GM23338 (cell line): Measurements from ENCODE around the gene PPP1R7. TPM values are rescaled to one million over a fixed set of nuclear protein-coding genes. Genes with fewer than 3 reads are reported as not detected.

Experiments
- ATAC-seq: fragments of 200-7000 bp; cut with Tn5 transposase; 3 replicates; pipeline ENCODE4 v1.9.1; 2020
- DNase-seq: peaks from one replicate; pipeline ENCODE4 v3.0.0-alpha.2; 2015; ENCODE audit warnings: low spot score
- H2AFZ ChIP-seq: fragments of 200-600 bp; sonication (generic); 2 replicates; pipeline ENCODE4 v1.8.0; 2016; ENCODE audit warnings: antibody characterized with exemption, mild to moderate bottlenecking, moderate library complexity
- H3F3A ChIP-seq: fragments of 200-600 bp; sonication (generic); replicated peaks from 2 replicates; pipeline ENCODE4 v1.8.0; 2017; ENCODE audit warnings: antibody characterized with exemption, mixed run types, low read depth
- H3K27ac ChIP-seq: fragments of 200-600 bp; sonication (generic); 2 replicates; pipeline ENCODE4 v1.6.1; 2016; ENCODE audit warnings: low read depth
- H3K27me3 ChIP-seq: fragments of 200-600 bp; sonication (generic); 2 replicates; pipeline ENCODE4 v1.8.0; 2016; ENCODE audit warnings: mild to moderate bottlenecking, mixed run types, moderate library complexity; ENCODE audit not compliant: insufficient read depth
- H3K36me3 ChIP-seq: fragments of 200-600 bp; sonication (generic); 2 replicates; pipeline ENCODE4 v1.8.0; 2016; ENCODE audit warnings: mild to moderate bottlenecking; ENCODE audit not compliant: insufficient read depth
- H3K4me1 ChIP-seq: fragments of 200-600 bp; sonication (generic); 2 replicates; pipeline ENCODE4 v1.8.0; 2016; ENCODE audit warnings: mild to moderate bottlenecking, moderate library complexity; ENCODE audit not compliant: insufficient read depth
- H3K4me2 ChIP-seq: fragments of 200-600 bp; sonication (generic); 2 replicates; pipeline ENCODE4 v1.7.1; 2017; ENCODE audit warnings: mixed run types
- H3K4me3 ChIP-seq: fragments of 200-600 bp; sonication (generic); 2 replicates; pipeline ENCODE4 v1.6.1; 2016; ENCODE audit warnings: mixed run types
- H3K79me2 ChIP-seq: fragments of 200-600 bp; sonication (generic); replicated peaks from 2 replicates; pipeline ENCODE4 v1.8.0; 2017; ENCODE audit warnings: mild to moderate bottlenecking; ENCODE audit not compliant: insufficient read depth
- H3K9me2 ChIP-seq: fragments of 200-600 bp; sonication (generic); 2 replicates; pipeline ENCODE4 v1.8.0; 2017; ENCODE audit not compliant: insufficient read depth
- H4K20me1 ChIP-seq: fragments of 200-600 bp; sonication (generic); replicated peaks from 2 replicates; pipeline ENCODE4 v1.8.0; 2017; ENCODE audit warnings: mild to moderate bottlenecking; ENCODE audit not compliant: insufficient read depth
- H3K27ac Mint-ChIP-seq: 2 replicates; pipeline ENCODE4 v1.8.0; 2020; ENCODE audit warnings: inconsistent platforms, mild to moderate bottlenecking, moderate library complexity, mixed read lengths
- H3K27me3 Mint-ChIP-seq: 3 replicates; pipeline ENCODE4 v1.8.0; 2022; ENCODE audit warnings: low read depth, mild to moderate bottlenecking, moderate library complexity, mixed read lengths, inconsistent platforms; ENCODE audit not compliant: insufficient read depth, poor library complexity
- H3K36me3 Mint-ChIP-seq: 3 replicates; pipeline ENCODE4 v1.8.0; 2021; ENCODE audit warnings: low read depth, mild to moderate bottlenecking, inconsistent platforms, moderate library complexity, mixed read lengths
- H3K4me1 Mint-ChIP-seq: 3 replicates; pipeline ENCODE4 v1.8.0; 2020; ENCODE audit warnings: mild to moderate bottlenecking, inconsistent platforms, mixed read lengths
- H3K4me3 Mint-ChIP-seq: 3 replicates; pipeline ENCODE4 v1.8.0; 2021; ENCODE audit warnings: moderate library complexity, mild to moderate bottlenecking, inconsistent platforms, mixed read lengths
- H3K9me3 Mint-ChIP-seq: 3 replicates; pipeline ENCODE4 v1.8.0; 2020; ENCODE audit warnings: moderate library complexity, mild to moderate bottlenecking, inconsistent platforms, mixed read lengths
- CREB1 ChIP-seq: fragments of 250-450 bp; sonication (Bioruptor Pico); IDR thresholded peaks from 2 replicates; pipeline ENCODE4 v1.5.0; 2020; ENCODE audit warnings: low read depth, mild to moderate bottlenecking, moderate library complexity
- EZH2 ChIP-seq: fragments of 200-600 bp; sonication (generic); IDR thresholded peaks from one replicate; pipeline ENCODE4 v1.8.0; 2017; ENCODE audit warnings: antibody characterized with exemption, mild to moderate bottlenecking, low read depth; ENCODE audit not compliant: unreplicated experiment
- EZH2phosphoT487 ChIP-seq: fragments of 200-600 bp; sonication (generic); IDR thresholded peaks from one replicate; pipeline ENCODE4 v1.8.1; 2018; ENCODE audit warnings: antibody characterized with exemption; ENCODE audit not compliant: unreplicated experiment
- JUNB ChIP-seq: IDR thresholded peaks from one replicate; pipeline ENCODE4 v1.6.1; 2016; ENCODE audit warnings: antibody characterized with exemption; ENCODE audit not compliant: unreplicated experiment
- NANOG ChIP-seq: IDR thresholded peaks from 2 replicates; pipeline ENCODE4 v1.6.1; 2016; ENCODE audit warnings: antibody characterized with exemption, borderline replicate concordance
- POLR2AphosphoS5 ChIP-seq: IDR thresholded peaks from 2 replicates; pipeline ENCODE4 v1.6.1; 2016; ENCODE audit warnings: antibody characterized with exemption, low read depth
- ZNF114 ChIP-seq: fragments of 250-450 bp; sonication (Bioruptor Pico); IDR thresholded peaks from 2 replicates; pipeline ENCODE4 v1.5.0; 2020; ENCODE audit warnings: mild to moderate bottlenecking, moderate library complexity
- polyA plus RNA-seq: library from polyadenylated mRNA; unstranded; fragments of >200 nt; fragmentation: Nextera tagmentation; extraction: Ambion mirVana; gene quantifications from 2 replicates; pipeline ENCODE4 v1.2.1, GENCODE V29; 2016
- total RNA-seq: library from RNA; depleted of rRNA; stranded (reverse); fragments of >200 nt; shearing (Covaris generic); gene quantifications from 2 replicates; pipeline ENCODE4 v1.2.3, GENCODE V29; 2014
- TF ChIP-seq, protein P1 (sequence below): IDR thresholded peaks from 2 replicates; pipeline ENCODE4 v1.6.1; 2016; ENCODE audit warnings: antibody characterized with exemption
- TF ChIP-seq, protein P2 (sequence below), 2 experiments: fragments of 200-600 bp in 1 of 2; sonication (generic) in 1 of 2; conservative IDR thresholded peaks; 2 replicates each; pipeline versions ENCODE4 v1.5.1 to v1.6.1; 2016 to 2017; ENCODE audit warnings: antibody characterized with exemption in 2 of 2, low read depth in 2 of 2, mild to moderate bottlenecking in 2 of 2, moderate library complexity in 1 of 2
- TF ChIP-seq, protein P3 (sequence below): fragments of 250-450 bp; sonication (Bioruptor Pico); IDR thresholded peaks from 2 replicates; pipeline ENCODE4 v1.5.0; 2020; ENCODE audit warnings: mild to moderate bottlenecking, moderate library complexity

Gene PPP1R7
- total and polyA plus RNA-seq, 2 experiments from 2014 or later: 48.2 to 94.3 TPM

DNA sequence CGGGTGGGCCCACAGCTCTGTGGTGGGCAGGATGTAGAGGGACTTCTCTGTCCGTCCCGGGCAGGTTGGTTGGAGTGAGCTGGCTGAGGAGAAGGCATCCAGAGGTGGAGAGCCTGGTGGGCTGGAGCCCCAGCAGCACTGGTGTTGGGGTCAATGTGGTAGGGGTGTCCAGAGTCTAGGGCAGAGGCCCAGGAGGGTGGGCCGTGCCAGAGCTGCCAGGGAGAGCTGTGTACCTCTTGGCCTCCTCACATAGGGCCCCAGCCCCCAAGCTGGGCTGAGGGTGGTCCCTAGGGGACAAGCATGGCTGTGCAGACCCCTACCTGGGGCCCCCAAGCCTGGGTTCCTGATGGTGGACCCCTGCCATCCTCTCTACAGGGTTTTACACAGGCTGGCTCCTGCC is 54.2 kb downstream of the PPP1R7 start (continued):
- TF ChIP-seq, protein P1, sequence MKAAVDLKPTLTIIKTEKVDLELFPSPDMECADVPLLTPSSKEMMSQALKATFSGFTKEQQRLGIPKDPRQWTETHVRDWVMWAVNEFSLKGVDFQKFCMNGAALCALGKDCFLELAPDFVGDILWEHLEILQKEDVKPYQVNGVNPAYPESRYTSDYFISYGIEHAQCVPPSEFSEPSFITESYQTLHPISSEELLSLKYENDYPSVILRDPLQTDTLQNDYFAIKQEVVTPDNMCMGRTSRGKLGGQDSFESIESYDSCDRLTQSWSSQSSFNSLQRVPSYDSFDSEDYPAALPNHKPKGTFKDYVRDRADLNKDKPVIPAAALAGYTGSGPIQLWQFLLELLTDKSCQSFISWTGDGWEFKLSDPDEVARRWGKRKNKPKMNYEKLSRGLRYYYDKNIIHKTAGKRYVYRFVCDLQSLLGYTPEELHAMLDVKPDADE: no peak
- TF ChIP-seq CREB1 (CRISPR knock-in tag): no peak

DNA sequence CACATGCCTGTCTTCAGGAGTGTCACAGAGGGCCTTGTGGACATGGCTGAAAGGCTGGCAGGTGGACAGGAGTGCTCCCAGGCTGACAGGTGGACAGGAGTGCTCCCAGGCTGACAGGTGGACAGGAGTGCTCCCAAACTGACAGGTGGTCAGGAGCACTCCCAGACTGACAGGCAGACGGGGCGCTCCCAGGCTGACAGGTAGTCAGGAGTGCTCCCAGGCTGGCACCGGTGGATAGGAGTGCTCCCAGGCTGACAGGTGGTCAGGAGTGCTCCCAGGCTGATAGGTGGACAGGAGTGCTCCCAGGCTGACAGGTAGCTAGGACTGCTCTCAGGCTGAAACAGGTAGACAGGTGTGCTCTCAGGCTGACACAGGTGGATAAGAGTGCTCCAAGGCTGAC is 54.8 kb downstream of the PPP1R7 start:
- no peaks in the 10 kb centered on the region for H3K36me3 ChIP-seq
- Mint-ChIP-seq H3K27me3 (peaks cover 7% of the 10 kb centered on the region), H3K9me3 (no peaks in the 10 kb centered on the region), H3K36me3 (no peaks in the 10 kb centered on the region), H3K27ac (no peak overlapping the region), H3K4me3 (no peak overlapping the region), H3K4me1 (no peaks in the 10 kb centered on the region)
- DNase-seq (no peak), ATAC-seq (no peak)
- no peak overlapping the region for H2AFZ ChIP-seq
- H3F3A ChIP-seq: no peaks in the 10 kb centered on the region
- no peak overlapping the region for H3K27ac ChIP-seq
- H3K79me2 ChIP-seq: no peaks in the 10 kb centered on the region
- H4K20me1 ChIP-seq: no peaks in the 10 kb centered on the region
- no peaks in the 10 kb centered on the region for H3K9me2 ChIP-seq
- TF ChIP-seq POLR2AphosphoS5 (no peak), NANOG (no peak), EZH2 (no peak)
- H3K4me3 ChIP-seq: no peak overlapping the region
- H3K4me2 ChIP-seq: no peak overlapping the region
- no peaks in the 10 kb centered on the region for H3K27me3 ChIP-seq
- H3K4me1 ChIP-seq: no peaks in the 10 kb centered on the region

DNA sequence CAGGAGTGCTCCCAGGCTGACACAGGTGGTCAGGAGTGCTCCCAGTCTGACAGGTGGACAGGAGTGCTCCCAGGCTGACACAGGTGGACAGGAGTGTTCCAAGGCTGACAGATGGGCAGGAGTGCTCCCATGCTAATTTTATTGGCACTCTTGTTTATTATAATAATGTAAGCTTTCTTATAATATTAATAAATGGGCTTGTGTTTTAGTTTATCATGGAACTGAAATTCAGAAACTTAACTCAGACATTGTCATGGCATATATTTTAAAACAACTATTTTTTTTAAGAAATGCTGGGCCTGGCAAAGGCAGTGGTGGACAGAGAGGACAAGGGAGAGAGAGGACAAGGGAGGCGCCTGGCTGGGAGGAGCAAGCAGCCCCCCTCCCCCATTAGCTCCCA is 56.9 kb downstream of the PPP1R7 start:
- Mint-ChIP-seq H3K9me3 (no peaks in the 10 kb centered on the region; the same call in 2 of the 3 replicates), H3K27ac (no peak overlapping the region), H3K36me3 (no peaks in the 10 kb centered on the region), H3K4me1 (peaks cover 3% of the 10 kb centered on the region; the same call in 1 of the 3 replicates), H3K4me3 (no peak overlapping the region), H3K27me3 (peaks cover 11% of the 10 kb centered on the region)
- Histone ChIP-seq H3K4me3 (no peak overlapping the region), H3K79me2 (no peaks in the 10 kb centered on the region), H2AFZ (no peak overlapping the region), H3K9me2 (no peaks in the 10 kb centered on the region), H3F3A (no peaks in the 10 kb centered on the region), H3K36me3 (no peaks in the 10 kb centered on the region), H3K4me2 (no peak overlapping the region), H3K27ac (no peak overlapping the region), H4K20me1 (no peaks in the 10 kb centered on the region), H3K4me1 (no peaks in the 10 kb centered on the region), H3K27me3 (no peaks in the 10 kb centered on the region)
- DNase-seq (no peak), ATAC-seq (no peak)
- TF ChIP-seq CREB1 (CRISPR knock-in tag): no peak
- TF ChIP-seq EZH2: no peak
- TF ChIP-seq, protein P2, sequence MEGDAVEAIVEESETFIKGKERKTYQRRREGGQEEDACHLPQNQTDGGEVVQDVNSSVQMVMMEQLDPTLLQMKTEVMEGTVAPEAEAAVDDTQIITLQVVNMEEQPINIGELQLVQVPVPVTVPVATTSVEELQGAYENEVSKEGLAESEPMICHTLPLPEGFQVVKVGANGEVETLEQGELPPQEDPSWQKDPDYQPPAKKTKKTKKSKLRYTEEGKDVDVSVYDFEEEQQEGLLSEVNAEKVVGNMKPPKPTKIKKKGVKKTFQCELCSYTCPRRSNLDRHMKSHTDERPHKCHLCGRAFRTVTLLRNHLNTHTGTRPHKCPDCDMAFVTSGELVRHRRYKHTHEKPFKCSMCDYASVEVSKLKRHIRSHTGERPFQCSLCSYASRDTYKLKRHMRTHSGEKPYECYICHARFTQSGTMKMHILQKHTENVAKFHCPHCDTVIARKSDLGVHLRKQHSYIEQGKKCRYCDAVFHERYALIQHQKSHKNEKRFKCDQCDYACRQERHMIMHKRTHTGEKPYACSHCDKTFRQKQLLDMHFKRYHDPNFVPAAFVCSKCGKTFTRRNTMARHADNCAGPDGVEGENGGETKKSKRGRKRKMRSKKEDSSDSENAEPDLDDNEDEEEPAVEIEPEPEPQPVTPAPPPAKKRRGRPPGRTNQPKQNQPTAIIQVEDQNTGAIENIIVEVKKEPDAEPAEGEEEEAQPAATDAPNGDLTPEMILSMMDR (conservative IDR thresholded peaks at IDR 0.05; ENCODE audit: low read depth in 2 of 2): no peak
- TF ChIP-seq ZNF114 (CRISPR knock-in tag): no peak
- TF ChIP-seq, protein P1: no peak
- no peak for TF ChIP-seq EZH2phosphoT487
- no peak for TF ChIP-seq POLR2AphosphoS5
- TF ChIP-seq JUNB: no peak
- no peak for TF ChIP-seq NANOG
- TF ChIP-seq, protein P3, sequence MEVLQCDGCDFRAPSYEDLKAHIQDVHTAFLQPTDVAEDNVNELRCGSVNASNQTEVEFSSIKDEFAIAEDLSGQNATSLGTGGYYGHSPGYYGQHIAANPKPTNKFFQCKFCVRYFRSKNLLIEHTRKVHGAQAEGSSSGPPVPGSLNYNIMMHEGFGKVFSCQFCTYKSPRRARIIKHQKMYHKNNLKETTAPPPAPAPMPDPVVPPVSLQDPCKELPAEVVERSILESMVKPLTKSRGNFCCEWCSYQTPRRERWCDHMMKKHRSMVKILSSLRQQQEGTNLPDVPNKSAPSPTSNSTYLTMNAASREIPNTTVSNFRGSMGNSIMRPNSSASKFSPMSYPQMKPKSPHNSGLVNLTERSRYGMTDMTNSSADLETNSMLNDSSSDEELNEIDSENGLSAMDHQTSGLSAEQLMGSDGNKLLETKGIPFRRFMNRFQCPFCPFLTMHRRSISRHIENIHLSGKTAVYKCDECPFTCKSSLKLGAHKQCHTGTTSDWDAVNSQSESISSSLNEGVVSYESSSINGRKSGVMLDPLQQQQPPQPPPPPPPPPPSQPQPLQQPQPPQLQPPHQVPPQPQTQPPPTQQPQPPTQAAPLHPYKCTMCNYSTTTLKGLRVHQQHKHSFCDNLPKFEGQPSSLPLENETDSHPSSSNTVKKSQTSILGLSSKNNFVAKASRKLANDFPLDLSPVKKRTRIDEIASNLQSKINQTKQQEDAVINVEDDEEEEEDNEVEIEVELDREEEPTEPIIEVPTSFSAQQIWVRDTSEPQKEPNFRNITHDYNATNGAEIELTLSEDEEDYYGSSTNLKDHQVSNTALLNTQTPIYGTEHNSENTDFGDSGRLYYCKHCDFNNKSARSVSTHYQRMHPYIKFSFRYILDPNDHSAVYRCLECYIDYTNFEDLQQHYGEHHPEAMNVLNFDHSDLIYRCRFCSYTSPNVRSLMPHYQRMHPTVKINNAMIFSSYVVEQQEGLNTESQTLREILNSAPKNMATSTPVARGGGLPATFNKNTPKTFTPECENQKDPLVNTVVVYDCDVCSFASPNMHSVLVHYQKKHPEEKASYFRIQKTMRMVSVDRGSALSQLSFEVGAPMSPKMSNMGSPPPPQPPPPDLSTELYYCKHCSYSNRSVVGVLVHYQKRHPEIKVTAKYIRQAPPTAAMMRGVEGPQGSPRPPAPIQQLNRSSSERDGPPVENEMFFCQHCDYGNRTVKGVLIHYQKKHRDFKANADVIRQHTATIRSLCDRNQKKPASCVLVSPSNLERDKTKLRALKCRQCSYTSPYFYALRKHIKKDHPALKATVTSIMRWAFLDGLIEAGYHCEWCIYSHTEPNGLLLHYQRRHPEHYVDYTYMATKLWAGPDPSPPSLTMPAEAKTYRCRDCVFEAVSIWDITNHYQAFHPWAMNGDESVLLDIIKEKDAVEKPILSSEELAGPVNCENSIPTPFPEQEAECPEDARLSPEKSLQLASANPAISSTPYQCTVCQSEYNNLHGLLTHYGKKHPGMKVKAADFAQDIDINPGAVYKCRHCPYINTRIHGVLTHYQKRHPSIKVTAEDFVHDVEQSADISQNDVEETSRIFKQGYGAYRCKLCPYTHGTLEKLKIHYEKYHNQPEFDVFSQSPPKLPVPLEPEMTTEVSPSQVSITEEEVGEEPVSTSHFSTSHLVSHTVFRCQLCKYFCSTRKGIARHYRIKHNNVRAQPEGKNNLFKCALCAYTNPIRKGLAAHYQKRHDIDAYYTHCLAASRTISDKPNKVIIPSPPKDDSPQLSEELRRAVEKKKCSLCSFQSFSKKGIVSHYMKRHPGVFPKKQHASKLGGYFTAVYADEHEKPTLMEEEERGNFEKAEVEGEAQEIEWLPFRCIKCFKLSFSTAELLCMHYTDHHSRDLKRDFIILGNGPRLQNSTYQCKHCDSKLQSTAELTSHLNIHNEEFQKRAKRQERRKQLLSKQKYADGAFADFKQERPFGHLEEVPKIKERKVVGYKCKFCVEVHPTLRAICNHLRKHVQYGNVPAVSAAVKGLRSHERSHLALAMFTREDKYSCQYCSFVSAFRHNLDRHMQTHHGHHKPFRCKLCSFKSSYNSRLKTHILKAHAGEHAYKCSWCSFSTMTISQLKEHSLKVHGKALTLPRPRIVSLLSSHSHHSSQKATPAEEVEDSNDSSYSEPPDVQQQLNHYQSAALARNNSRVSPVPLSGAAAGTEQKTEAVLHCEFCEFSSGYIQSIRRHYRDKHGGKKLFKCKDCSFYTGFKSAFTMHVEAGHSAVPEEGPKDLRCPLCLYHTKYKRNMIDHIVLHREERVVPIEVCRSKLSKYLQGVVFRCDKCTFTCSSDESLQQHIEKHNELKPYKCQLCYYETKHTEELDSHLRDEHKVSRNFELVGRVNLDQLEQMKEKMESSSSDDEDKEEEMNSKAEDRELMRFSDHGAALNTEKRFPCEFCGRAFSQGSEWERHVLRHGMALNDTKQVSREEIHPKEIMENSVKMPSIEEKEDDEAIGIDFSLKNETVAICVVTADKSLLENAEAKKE: no peak
